Smooth muscle cell (in vitro differentiated cells): ENCODE data around the gene HOXB4. TPM values are rescaled to one million over a fixed set of nuclear protein-coding genes. Genes with fewer than 3 reads are reported as not detected.

Experiments used
- DNase-seq: peaks from one replicate; lab custom pipeline; 2025; ENCODE audit not compliant: unreplicated experiment; lab: John Stamatoyannopoulos, UW
- H2AFZ ChIP-seq: fragments of 200-600 bp; sonication (generic); 2 replicates; pipeline ENCODE4 v1.6.0; 2016; ENCODE audit warnings: antibody characterized with exemption, low read depth, mild to moderate bottlenecking
- H3F3A ChIP-seq: fragments of 200-600 bp; sonication (generic); 2 replicates; pipeline ENCODE4 v1.6.0; 2017; ENCODE audit warnings: antibody characterized with exemption, low read depth
- H3K27ac ChIP-seq: fragments of 200-600 bp; sonication (generic); 2 replicates; pipeline ENCODE4 v1.5.1; 2016; ENCODE audit warnings: low read depth, mild to moderate bottlenecking
- H3K27me3 ChIP-seq: fragments of 200-600 bp; sonication (generic); 2 replicates; pipeline ENCODE4 v1.6.1; 2016; ENCODE audit warnings: low read depth, mild to moderate bottlenecking
- H3K36me3 ChIP-seq: fragments of 200-600 bp; sonication (generic); 2 replicates; pipeline ENCODE4 v1.5.1; 2016; ENCODE audit warnings: low read depth
- H3K4me1 ChIP-seq: fragments of 200-600 bp; sonication (generic); 2 replicates; pipeline ENCODE4 v1.5.1; 2016; ENCODE audit warnings: low read depth
- H3K4me2 ChIP-seq: fragments of 200-600 bp; sonication (generic); 2 replicates; pipeline ENCODE4 v1.6.0; 2016; ENCODE audit warnings: mild to moderate bottlenecking
- H3K4me3 ChIP-seq: fragments of 200-600 bp; sonication (generic); 2 replicates; pipeline ENCODE4 v1.5.1; 2016; ENCODE audit warnings: mild to moderate bottlenecking
- H3K79me2 ChIP-seq: fragments of 200-600 bp; sonication (generic); 2 replicates; pipeline ENCODE4 v1.6.0; 2016; ENCODE audit warnings: low read depth, mild to moderate bottlenecking
- H3K9ac ChIP-seq: fragments of 200-600 bp; sonication (generic); 2 replicates; pipeline ENCODE4 v1.6.0; 2016; ENCODE audit warnings: low read depth
- H3K9me3 ChIP-seq: fragments of 200-600 bp; sonication (generic); replicated peaks from 2 replicates; pipeline ENCODE4 v1.5.1; 2016; ENCODE audit warnings: low read depth
- H4K20me1 ChIP-seq: fragments of 200-600 bp; sonication (generic); 2 replicates; pipeline ENCODE4 v1.6.0; 2016; ENCODE audit warnings: low read depth
- WGBS: methylation state at CpG from one replicate; pipeline ENCODE4 v1.1.7; 2016; ENCODE audit warnings: low lambda C conversion rate; 5-methylcytosine and 5-hydroxymethylcytosine counted together
- polyA plus RNA-seq: library from polyadenylated mRNA; unstranded; fragments of >200 nt; fragmentation: Nextera tagmentation; extraction: Ambion mirVana; gene quantifications from 2 replicates; pipeline ENCODE4 v1.2.1, GENCODE V29; 2016
- total RNA-seq: library from RNA; depleted of rRNA; stranded (reverse); fragments of >200 nt; gene quantifications from 2 replicates; pipeline ENCODE4 v1.2.3, GENCODE V29; 2014
- TF ChIP-seq, protein P1 (sequence below): fragments of 200-600 bp; sonication (generic); IDR thresholded peaks from 2 replicates; pipeline ENCODE4 v1.5.1; 2017; ENCODE audit warnings: borderline replicate concordance, mild to moderate bottlenecking, antibody characterized with exemption; ENCODE audit not compliant: insufficient read depth, poor library complexity, severe bottlenecking

Gene HOXB4
- total and polyA plus RNA-seq, 2 experiments from 2014 or later: 0.96 to 2.6 TPM

DNA sequence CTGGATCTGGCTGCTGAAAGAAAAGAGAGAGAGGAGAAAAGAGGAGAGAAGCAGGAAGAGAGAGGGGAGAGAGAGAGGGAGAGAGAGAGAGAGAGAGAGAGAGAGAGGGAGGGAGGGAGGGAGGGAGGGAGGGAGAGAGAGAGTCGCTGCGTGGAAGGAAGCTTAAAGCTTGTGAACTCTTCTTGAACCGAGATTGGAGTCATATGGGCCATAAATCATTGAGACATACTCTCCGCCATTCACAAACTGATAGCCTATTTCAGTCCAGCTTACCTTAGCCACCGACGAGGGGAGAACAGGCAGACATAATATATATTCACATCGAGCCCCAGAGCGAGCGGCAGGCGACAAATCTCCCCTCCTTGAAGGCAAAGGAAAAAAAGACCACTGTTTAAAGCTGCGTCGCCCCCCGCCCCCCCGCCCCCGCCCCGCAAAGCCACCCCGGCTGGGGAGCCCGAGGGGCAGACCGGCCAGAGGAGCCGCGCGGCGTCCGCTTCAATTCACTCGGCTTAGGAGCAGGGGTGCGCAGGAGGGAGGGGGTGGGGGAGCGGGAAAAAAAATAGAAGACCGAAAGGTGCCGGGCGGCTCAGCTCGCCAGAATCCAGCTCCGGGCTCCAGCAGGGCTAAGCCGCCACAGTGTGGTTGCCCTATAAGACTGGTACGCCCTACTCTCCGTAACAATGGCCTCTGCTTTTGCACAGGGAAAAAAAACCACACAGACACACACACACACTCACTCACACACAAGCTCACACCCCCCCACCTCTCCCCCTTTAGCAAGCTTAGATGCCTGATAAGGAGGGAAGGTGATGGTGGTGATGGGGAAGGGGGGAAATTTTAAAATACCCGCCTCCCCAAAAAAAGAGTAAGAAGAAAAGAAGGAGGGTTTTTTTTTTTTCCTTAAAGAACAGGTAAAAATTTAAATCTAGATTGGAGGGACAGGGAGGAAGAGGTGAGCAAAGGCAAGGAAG lies 22.6 kb downstream of the HOXB4 start:
- H3K27me3 ChIP-seq: peaks cover 71% of the 10 kb centered on the region
- no peak overlapping the region for H3K9ac ChIP-seq
- H4K20me1 ChIP-seq: peaks cover 77% of the 10 kb centered on the region
- H3K4me3 ChIP-seq: peak overlapping the region; percentile 42
- H3K9me3 ChIP-seq: no peaks in the 10 kb centered on the region
- no peak overlapping the region for H2AFZ ChIP-seq
- no peaks in the 10 kb centered on the region for H3F3A ChIP-seq
- WGBS: 15% methylated on average over 16 of the region's 36 CpGs
- peak overlapping the region; percentile 91 for H3K4me2 ChIP-seq
- H3K4me1 ChIP-seq: no peaks in the 10 kb centered on the region
- H3K36me3 ChIP-seq: no peaks in the 10 kb centered on the region
- H3K79me2 ChIP-seq: peaks cover 15% of the 10 kb centered on the region
- DNase-seq: no peak
- no peak overlapping the region for H3K27ac ChIP-seq
- TF ChIP-seq, protein P1, sequence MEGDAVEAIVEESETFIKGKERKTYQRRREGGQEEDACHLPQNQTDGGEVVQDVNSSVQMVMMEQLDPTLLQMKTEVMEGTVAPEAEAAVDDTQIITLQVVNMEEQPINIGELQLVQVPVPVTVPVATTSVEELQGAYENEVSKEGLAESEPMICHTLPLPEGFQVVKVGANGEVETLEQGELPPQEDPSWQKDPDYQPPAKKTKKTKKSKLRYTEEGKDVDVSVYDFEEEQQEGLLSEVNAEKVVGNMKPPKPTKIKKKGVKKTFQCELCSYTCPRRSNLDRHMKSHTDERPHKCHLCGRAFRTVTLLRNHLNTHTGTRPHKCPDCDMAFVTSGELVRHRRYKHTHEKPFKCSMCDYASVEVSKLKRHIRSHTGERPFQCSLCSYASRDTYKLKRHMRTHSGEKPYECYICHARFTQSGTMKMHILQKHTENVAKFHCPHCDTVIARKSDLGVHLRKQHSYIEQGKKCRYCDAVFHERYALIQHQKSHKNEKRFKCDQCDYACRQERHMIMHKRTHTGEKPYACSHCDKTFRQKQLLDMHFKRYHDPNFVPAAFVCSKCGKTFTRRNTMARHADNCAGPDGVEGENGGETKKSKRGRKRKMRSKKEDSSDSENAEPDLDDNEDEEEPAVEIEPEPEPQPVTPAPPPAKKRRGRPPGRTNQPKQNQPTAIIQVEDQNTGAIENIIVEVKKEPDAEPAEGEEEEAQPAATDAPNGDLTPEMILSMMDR: no peak

DNA sequence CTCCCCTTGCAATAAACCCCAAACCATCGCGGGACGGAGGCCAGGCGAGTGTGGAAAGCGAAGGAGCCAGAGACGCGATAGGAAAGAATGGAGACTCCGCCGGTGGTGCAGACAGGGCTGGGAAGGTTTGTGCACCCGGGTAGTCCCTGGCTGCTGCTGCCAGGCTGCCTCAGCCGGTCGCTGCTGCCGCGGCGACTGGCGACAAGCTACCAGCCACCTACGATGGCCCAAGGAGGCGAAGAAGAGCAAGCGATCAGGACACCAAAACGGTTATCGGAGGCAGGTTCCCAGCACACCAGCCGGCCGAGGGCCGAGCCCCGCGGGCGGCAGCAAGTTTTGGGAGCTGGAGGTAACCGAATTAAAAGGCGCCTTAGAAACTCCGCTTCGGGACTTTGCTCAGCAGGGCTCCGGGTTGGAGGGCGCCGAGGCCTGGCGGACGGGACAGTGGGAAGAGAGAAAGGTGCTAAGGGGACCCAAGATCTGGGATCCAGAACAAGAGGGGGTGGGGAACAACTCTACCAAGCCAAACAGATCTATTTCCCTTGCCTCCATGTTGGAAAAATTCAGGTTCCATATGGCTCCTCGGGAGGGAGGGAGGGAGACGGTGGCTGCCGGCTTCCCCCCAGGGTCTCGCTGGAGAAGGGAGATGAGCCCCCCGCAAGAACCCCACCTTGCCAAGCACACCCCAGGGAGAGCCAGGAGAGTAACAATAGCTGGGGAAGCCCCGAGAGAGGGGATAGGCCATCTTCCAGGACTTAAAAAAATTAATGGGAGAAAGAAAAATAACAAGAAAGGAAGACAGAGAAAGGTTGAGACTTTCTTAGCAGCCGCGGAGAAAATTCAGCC lies 23.5 kb downstream of the HOXB4 start:
- H3K9ac ChIP-seq: no peak overlapping the region
- no peak overlapping the region for H2AFZ ChIP-seq
- H3K4me1 ChIP-seq: no peaks in the 10 kb centered on the region
- H3K27ac ChIP-seq: no peak overlapping the region
- DNase-seq: no peak
- H3K27me3 ChIP-seq: peaks cover 68% of the 10 kb centered on the region
- peaks cover 68% of the 10 kb centered on the region for H4K20me1 ChIP-seq
- peak overlapping the region; percentile 42 for H3K4me3 ChIP-seq
- TF ChIP-seq, protein P1: no peak
- H3K79me2 ChIP-seq: peaks cover 17% of the 10 kb centered on the region
- peaks cover 4% of the 10 kb centered on the region for H3F3A ChIP-seq
- H3K36me3 ChIP-seq: no peaks in the 10 kb centered on the region
- 35% methylated on average over 44 of the region's 44 CpGs for WGBS
- H3K9me3 ChIP-seq: no peaks in the 10 kb centered on the region
- H3K4me2 ChIP-seq: peak overlapping the region; percentile 91

DNA sequence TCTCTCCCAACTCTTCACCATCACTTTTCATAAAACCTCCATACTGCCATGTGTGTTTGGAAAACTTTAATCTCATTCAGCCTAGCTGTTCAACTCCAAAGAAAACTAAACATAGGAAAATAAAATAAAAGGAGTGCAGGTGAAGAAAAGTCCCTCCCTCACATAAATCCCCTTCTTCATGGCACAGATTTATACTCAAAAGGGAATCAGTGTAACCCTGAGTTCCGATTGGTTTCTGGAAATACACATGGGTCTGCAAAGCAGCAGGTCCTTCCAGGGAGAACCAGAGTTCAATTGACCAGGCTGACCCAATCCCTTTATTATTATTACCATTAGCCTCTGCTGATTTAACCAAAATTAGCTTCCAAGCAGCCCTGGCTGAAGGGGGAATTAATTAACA lies 24.3 kb downstream of the HOXB4 start:
- Histone ChIP-seq H3F3A (peaks cover 10% of the 10 kb centered on the region), H2AFZ (no peak overlapping the region), H3K79me2 (peaks cover 17% of the 10 kb centered on the region), H4K20me1 (peaks cover 60% of the 10 kb centered on the region), H3K4me1 (no peaks in the 10 kb centered on the region), H3K27ac (no peak overlapping the region), H3K9me3 (no peaks in the 10 kb centered on the region), H3K9ac (no peak overlapping the region), H3K36me3 (no peaks in the 10 kb centered on the region), H3K4me3 (no peak overlapping the region), H3K27me3 (peaks cover 60% of the 10 kb centered on the region), H3K4me2 (peak overlapping the region; percentile 91)
- TF ChIP-seq, protein P1: no peak
- WGBS: 96% methylated on average over 1 of the region's 1 CpG
- DNase-seq: no peak
